GM12878 (cell line): ENCODE data around the gene FAM186B. TPM values are rescaled to one million over a fixed set of nuclear protein-coding genes. Genes with fewer than 3 reads are reported as not detected.

Experiments used
- ATAC-seq: fragments of 200-7000 bp; cut with Tn5 transposase; 3 replicates; pipeline ENCODE4 v1.9.1; 2020; ENCODE audit warnings: mild to moderate bottlenecking, moderate library complexity
- BruUV-seq: library from RNA; stranded (reverse); fragments of 400-500 nt; replicated peaks from 2 replicates; lab custom pipeline; 2021; lab: Mats Ljungman, UMichigan
- CTCF ChIA-PET: fragments of 300-600 bp; sonication (Branson Sonifier 250); formaldehyde crosslinking; extraction: SDS; loops from one replicate; lab custom pipeline; 2021; ENCODE audit warnings: inconsistent platforms; lab: Yijun Ruan, JAX
- POLR2A ChIA-PET: fragments of 350-600 bp; formaldehyde crosslinking; extraction: SDS; loops from one replicate; lab custom pipeline; 2021; ENCODE audit warnings: inconsistent platforms; lab: Charles Lee
- RAD21 ChIA-PET: fragments of 300-600 bp; sonication (Branson Sonifier 250); formaldehyde crosslinking; loops from one replicate; lab custom pipeline; 2023; ENCODE audit warnings: antibody characterized with exemption; ENCODE audit not compliant: unreplicated experiment; lab: Charles Lee
- SMC1A ChIA-PET: fragments of 300-600 bp; sonication (Branson Sonifier 250); formaldehyde crosslinking; loops from one replicate; lab custom pipeline; 2023; ENCODE audit not compliant: unreplicated experiment, uncharacterized antibody; lab: Charles Lee
- DNase-seq: peaks from one replicate; pipeline ENCODE4 v3.0.0-alpha.2; 2011; ENCODE audit warnings: low read depth, low spot score
- FAIRE-seq: peaks from 3 replicates; lab custom pipeline; 2011; peaks lifted over from hg19 to GRCh38; lab: Jason Lieb, UNC
- H2AFZ ChIP-seq: 2 replicates; pipeline ENCODE4 v1.6.0; 2011; ENCODE audit warnings: low read depth, low read length, control low read depth; ENCODE audit not compliant: control insufficient read depth
- H3K27ac ChIP-seq: 2 replicates; pipeline ENCODE4 v1.5.1; 2011; ENCODE audit warnings: control low read depth; ENCODE audit not compliant: control insufficient read depth, insufficient read depth
- H3K27me3 ChIP-seq, 2 experiments: replicated peaks in 1 of 2; 2 replicates each; pipeline versions ENCODE4 v1.6.0 to v1.6.1; 2011; ENCODE audit warnings: low read length in 1 of 2; ENCODE audit not compliant: control insufficient read depth in 2 of 2, insufficient read depth in 2 of 2
- H3K36me3 ChIP-seq, 2 experiments: 2 replicates each; pipeline ENCODE4 v1.5.1; 2011; ENCODE audit warnings: low read length in 1 of 2; ENCODE audit not compliant: control insufficient read depth in 2 of 2, insufficient read depth in 2 of 2
- H3K4me1 ChIP-seq: 2 replicates; pipeline ENCODE4 v1.6.1; 2011; ENCODE audit warnings: mild to moderate bottlenecking, low read length, moderate library complexity, mixed read lengths; ENCODE audit not compliant: control insufficient read depth, insufficient read depth
- H3K4me2 ChIP-seq: 2 replicates; pipeline ENCODE4 v1.6.0; 2011; ENCODE audit warnings: control low read depth; ENCODE audit not compliant: control insufficient read depth, insufficient read depth
- H3K4me3 ChIP-seq: fragments of 200-600 bp; sonication (generic); 2 replicates; pipeline ENCODE4 v1.5.1; 2016
- H3K79me2 ChIP-seq: 2 replicates; pipeline ENCODE4 v1.6.0; 2011; ENCODE audit warnings: low read length; ENCODE audit not compliant: control insufficient read depth, insufficient read depth
- H3K9ac ChIP-seq: 2 replicates; pipeline ENCODE4 v1.8.0; 2011; ENCODE audit warnings: low read length, control low read depth, mixed read lengths; ENCODE audit not compliant: control insufficient read depth, insufficient read depth
- H3K9me3 ChIP-seq: replicated peaks from 3 replicates; pipeline ENCODE4 v1.5.1; 2011; ENCODE audit warnings: mild to moderate bottlenecking, low read length; ENCODE audit not compliant: control insufficient read depth, insufficient read depth
- H4K20me1 ChIP-seq: 2 replicates; pipeline ENCODE4 v1.6.0; 2011; ENCODE audit not compliant: control insufficient read depth, insufficient read depth
- CEBPB ChIP-seq, 2 experiments: fragments of 150-350 bp in 1 of 2; IDR thresholded peaks; 2 replicates each; pipeline ENCODE4 v1.6.1; 2012 to 2014; ENCODE audit warnings: low read depth in 2 of 2, low read length in 2 of 2, borderline replicate concordance in 1 of 2, inconsistent platforms in 1 of 2
- GABPA ChIP-seq: IDR thresholded peaks from 2 replicates; pipeline ENCODE4 v1.6.1; 2014; ENCODE audit warnings: antibody characterized with exemption, low read depth, mild to moderate bottlenecking, inconsistent platforms
- MTA3 ChIP-seq: IDR thresholded peaks from 2 replicates; pipeline ENCODE4 v1.6.1; 2012; ENCODE audit warnings: low read length, inconsistent platforms, borderline replicate concordance
- NKRF ChIP-seq: fragments of 450-650 bp; conservative IDR thresholded peaks from 2 replicates; pipeline ENCODE4 v1.6.1; 2017; ENCODE audit warnings: mild to moderate bottlenecking, moderate library complexity
- RB1 ChIP-seq: fragments of 450-650 bp; formaldehyde crosslinking; IDR thresholded peaks from 2 replicates; pipeline ENCODE4 v1.6.1; 2017; ENCODE audit warnings: mild to moderate bottlenecking, borderline replicate concordance
- SIX5 ChIP-seq: IDR thresholded peaks from 2 replicates; pipeline ENCODE4 v1.6.1; 2011; ENCODE audit warnings: mild to moderate bottlenecking, low read depth, low read length, moderate library complexity; ENCODE audit not compliant: severe bottlenecking
- SKIL ChIP-seq: fragments of 450-650 bp; IDR thresholded peaks from 2 replicates; pipeline ENCODE4 v1.6.1; 2017; ENCODE audit warnings: mild to moderate bottlenecking, low read depth, inconsistent platforms; ENCODE audit not compliant: poor library complexity, severe bottlenecking
- TCF3 ChIP-seq: IDR thresholded peaks from 2 replicates; pipeline ENCODE4 v1.6.1; 2012; ENCODE audit warnings: low read depth, mild to moderate bottlenecking, low read length, borderline replicate concordance; ENCODE audit not compliant: insufficient read depth
- WGBS: methylation state at CpG from one replicate; pipeline ENCODE4 v1.1.6; 2016; ENCODE audit warnings: low lambda C conversion rate; ENCODE audit not compliant: insufficient replicate concordance, insufficient coverage; ENCODE audit errors: missing lambda C conversion rate; 5-methylcytosine and 5-hydroxymethylcytosine counted together
- in situ Hi-C: fragments of 300-500 bp; cut with MboI; formaldehyde crosslinking; loops from 9 replicates; pipeline ENCODE4 v1.14.3; 2018; ENCODE audit warnings: mixed read lengths
- intact Hi-C: fragments of 100-400 bp; cut with micrococcal nuclease; formaldehyde crosslinking; loops from one replicate; pipeline ENCODE4 v1.14.2; 2022; ENCODE audit not compliant: unreplicated experiment
- polyA plus RNA-seq, 11 experiments: library from polyadenylated mRNA; depleted of rRNA in 4 of 11; unstranded in 6 of 11; stranded (reverse) in 5 of 11; fragments of >200 nt; fragmentation: Nextera tagmentation in 4 of 11; fragmentation: Illumina TruSeq in 1 of 11; extraction: Ambion mirVana in 4 of 11; extraction: Trizol in 1 of 11; gene quantifications; 1 replicate in 1 of 11; 2 replicates in 10 of 11; pipeline versions ENCODE4 v1.2.1 to v1.2.3, GENCODE V29; 2011 to 2016; ENCODE audit warnings: inconsistent platforms in 2 of 11, missing spikeins in 2 of 11, low read depth in 1 of 11
- total RNA-seq, 4 experiments: library from RNA; depleted of rRNA in 3 of 4; stranded (reverse); fragments of >200 nt in 3 of 4; fragmentation: Illumina TruSeq in 1 of 4; extraction: Trizol in 1 of 4; gene quantifications; 2 replicates each; pipeline versions ENCODE4 v1.2.1 to v1.2.3, GENCODE V29; 2013 to 2021
- TF ChIP-seq, protein P1 (sequence below): fragments of 150-350 bp; IDR thresholded peaks from 2 replicates; pipeline ENCODE4 v1.6.1; 2016; ENCODE audit warnings: low read depth, low read length
- TF ChIP-seq, protein P2 (sequence below): fragments of 450-650 bp; IDR thresholded peaks from 2 replicates; pipeline ENCODE4 v1.6.1; 2018; ENCODE audit warnings: mild to moderate bottlenecking, low read depth, moderate library complexity; ENCODE audit not compliant: partially characterized antibody

FAM186B gene
- total and polyA plus RNA-seq, 10 of the 15 experiments (the other 5 are each of a cell fraction or from before 2014, with no cell fraction given), result 0.13 to 0.79 (median 0.51) TPM

GRCh38 chr12:49619286-49619685 lies 13.8 kb upstream of the FAM186B start:
- H3K4me1 ChIP-seq, result peaks cover 17% of the 10 kb centered on the region
- POLR2A ChIA-PET, result interaction anchor here (0.7 to 0.8 kb wide), 2 partner anchors 38 to 156 kb away, joined by 4 to 7 read pairs; no protein-coding TSS in a partner anchor
- H3K9ac ChIP-seq, result no peak overlapping the region
- no peak overlapping the region for H3K4me3 ChIP-seq
- no peaks in the 10 kb centered on the region for H3K79me2 ChIP-seq
- ATAC-seq, result no peak
- H3K36me3 ChIP-seq, result no peaks in the 10 kb centered on the region
- no peak overlapping the region for H3K27ac ChIP-seq
- no peaks in the 10 kb centered on the region for H3K27me3 ChIP-seq
- CTCF ChIA-PET, result interaction anchor here (1.1 to 7.6 kb wide), 5 partner anchors 16 to 288 kb away, joined by 3 to 57 read pairs (median 4); no protein-coding TSS in a partner anchor
- H3K4me2 ChIP-seq, result no peak overlapping the region
- in situ Hi-C loops (no loop called here), intact Hi-C loops (no loop called here)
- RAD21 ChIA-PET, result interaction anchor here (1.2 kb wide), 1 partner anchor 258 kb away, joined by 3 read pairs; no protein-coding TSS in a partner anchor
- no peak overlapping the region for H2AFZ ChIP-seq
- BruUV-seq, result no TSS peak
- FAIRE-seq, result no peak
- H3K9me3 ChIP-seq, result no peaks in the 10 kb centered on the region; the same call in 2 of the 3 replicates
- no peak for DNase-seq
- 98% methylated on average over 3 of the region's 3 CpGs for WGBS
- SMC1A ChIA-PET, result interaction anchor here (0.7 to 1.1 kb wide), 3 partner anchors 9 to 288 kb away, joined by 3 read pairs; no protein-coding TSS in a partner anchor
- no peaks in the 10 kb centered on the region for H4K20me1 ChIP-seq
- TF ChIP-seq GABPA (no peak), SIX5 (no peak), NKRF (no peak), CEBPB (IDR thresholded peaks at IDR 0.05; ENCODE audit: borderline replicate concordance in 1 of 2, low read depth in 2 of 2, low read length in 2 of 2) (no peak), RB1 (no peak), SKIL (no peak), MTA3 (no peak), TCF3 (no peak)
- TF ChIP-seq, protein P1, sequence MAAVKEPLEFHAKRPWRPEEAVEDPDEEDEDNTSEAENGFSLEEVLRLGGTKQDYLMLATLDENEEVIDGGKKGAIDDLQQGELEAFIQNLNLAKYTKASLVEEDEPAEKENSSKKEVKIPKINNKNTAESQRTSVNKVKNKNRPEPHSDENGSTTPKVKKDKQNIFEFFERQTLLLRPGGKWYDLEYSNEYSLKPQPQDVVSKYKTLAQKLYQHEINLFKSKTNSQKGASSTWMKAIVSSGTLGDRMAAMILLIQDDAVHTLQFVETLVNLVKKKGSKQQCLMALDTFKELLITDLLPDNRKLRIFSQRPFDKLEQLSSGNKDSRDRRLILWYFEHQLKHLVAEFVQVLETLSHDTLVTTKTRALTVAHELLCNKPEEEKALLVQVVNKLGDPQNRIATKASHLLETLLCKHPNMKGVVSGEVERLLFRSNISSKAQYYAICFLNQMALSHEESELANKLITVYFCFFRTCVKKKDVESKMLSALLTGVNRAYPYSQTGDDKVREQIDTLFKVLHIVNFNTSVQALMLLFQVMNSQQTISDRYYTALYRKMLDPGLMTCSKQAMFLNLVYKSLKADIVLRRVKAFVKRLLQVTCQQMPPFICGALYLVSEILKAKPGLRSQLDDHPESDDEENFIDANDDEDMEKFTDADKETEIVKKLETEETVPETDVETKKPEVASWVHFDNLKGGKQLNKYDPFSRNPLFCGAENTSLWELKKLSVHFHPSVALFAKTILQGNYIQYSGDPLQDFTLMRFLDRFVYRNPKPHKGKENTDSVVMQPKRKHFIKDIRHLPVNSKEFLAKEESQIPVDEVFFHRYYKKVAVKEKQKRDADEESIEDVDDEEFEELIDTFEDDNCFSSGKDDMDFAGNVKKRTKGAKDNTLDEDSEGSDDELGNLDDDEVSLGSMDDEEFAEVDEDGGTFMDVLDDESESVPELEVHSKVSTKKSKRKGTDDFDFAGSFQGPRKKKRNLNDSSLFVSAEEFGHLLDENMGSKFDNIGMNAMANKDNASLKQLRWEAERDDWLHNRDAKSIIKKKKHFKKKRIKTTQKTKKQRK, result no peak
- TF ChIP-seq, protein P2, sequence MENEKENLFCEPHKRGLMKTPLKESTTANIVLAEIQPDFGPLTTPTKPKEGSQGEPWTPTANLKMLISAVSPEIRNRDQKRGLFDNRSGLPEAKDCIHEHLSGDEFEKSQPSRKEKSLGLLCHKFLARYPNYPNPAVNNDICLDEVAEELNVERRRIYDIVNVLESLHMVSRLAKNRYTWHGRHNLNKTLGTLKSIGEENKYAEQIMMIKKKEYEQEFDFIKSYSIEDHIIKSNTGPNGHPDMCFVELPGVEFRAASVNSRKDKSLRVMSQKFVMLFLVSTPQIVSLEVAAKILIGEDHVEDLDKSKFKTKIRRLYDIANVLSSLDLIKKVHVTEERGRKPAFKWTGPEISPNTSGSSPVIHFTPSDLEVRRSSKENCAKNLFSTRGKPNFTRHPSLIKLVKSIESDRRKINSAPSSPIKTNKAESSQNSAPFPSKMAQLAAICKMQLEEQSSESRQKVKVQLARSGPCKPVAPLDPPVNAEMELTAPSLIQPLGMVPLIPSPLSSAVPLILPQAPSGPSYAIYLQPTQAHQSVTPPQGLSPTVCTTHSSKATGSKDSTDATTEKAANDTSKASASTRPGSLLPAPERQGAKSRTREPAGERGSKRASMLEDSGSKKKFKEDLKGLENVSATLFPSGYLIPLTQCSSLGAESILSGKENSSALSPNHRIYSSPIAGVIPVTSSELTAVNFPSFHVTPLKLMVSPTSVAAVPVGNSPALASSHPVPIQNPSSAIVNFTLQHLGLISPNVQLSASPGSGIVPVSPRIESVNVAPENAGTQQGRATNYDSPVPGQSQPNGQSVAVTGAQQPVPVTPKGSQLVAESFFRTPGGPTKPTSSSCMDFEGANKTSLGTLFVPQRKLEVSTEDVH, result no peak
